Activated CD4-positive, alpha-beta memory T cell treated with anti-CD3 and anti-CD28 coated beads, Interleukin-2, amount 10 ng/mL, durations not matched to agents 7 days and 5 days (primary cell): ENCODE measurements around the gene KLHDC1. TPM values are rescaled to one million over a fixed set of nuclear protein-coding genes. Genes with fewer than 3 reads are reported as not detected.
"Not testable (repeated sequence)": the region's sequence is repeated elsewhere in the genome, so short reads cannot be mapped to it uniquely, and the experiment has no call there.

ENCODE experiments used
- CTCF ChIA-PET: fragments of 350-600 bp; sonication (Branson Sonifier 250); formaldehyde crosslinking; loops from one replicate; lab custom pipeline; 2021; ENCODE audit warnings: antibody characterized with exemption, inconsistent platforms; lab: Charles Lee
- POLR2A ChIA-PET: fragments of 350-600 bp; sonication (Branson Sonifier 250); formaldehyde crosslinking; loops from one replicate; lab custom pipeline; 2021; ENCODE audit warnings: antibody characterized with exemption; lab: Charles Lee
- DNase-seq: peaks from one replicate; pipeline ENCODE4 v3.0.0-alpha.2; 2020
- H3K27ac Mint-ChIP-seq: one replicate; pipeline ENCODE4 v1.8.0; 2021; ENCODE audit warnings: mild to moderate bottlenecking, mixed read lengths
- H3K27me3 Mint-ChIP-seq: one replicate; pipeline ENCODE4 v1.8.0; 2021; ENCODE audit warnings: mixed read lengths
- H3K36me3 Mint-ChIP-seq: one replicate; pipeline ENCODE4 v1.8.0; 2021; ENCODE audit warnings: low read depth, mixed read lengths
- H3K4me1 Mint-ChIP-seq: one replicate; pipeline ENCODE4 v1.8.0; 2021; ENCODE audit warnings: mixed read lengths
- H3K4me3 Mint-ChIP-seq: one replicate; pipeline ENCODE4 v1.8.0; 2021; ENCODE audit warnings: mild to moderate bottlenecking, mixed read lengths
- H3K9me3 Mint-ChIP-seq: one replicate; pipeline ENCODE4 v1.8.0; 2021; ENCODE audit warnings: mixed read lengths
- total RNA-seq, 2 experiments: library from RNA; stranded (reverse); gene quantifications; one replicate each; pipeline ENCODE4 v1.2.3, GENCODE V29; 2021

KLHDC1 gene
- total RNA-seq, 2 experiments from 2014 or later, result 2.4 to 2.6 TPM

GRCh38 chr14:49735669-49736068 lies 42.7 kb downstream of the KLHDC1 start:
- ChIA-PET POLR2A (interaction anchor here (0.9 kb wide), 1 partner anchor 11 kb away, joined by 3 read pairs; no protein-coding TSS in a partner anchor), CTCF (interaction anchor here (0.6 kb wide), 1 partner anchor 64 kb away, joined by 3 read pairs; no protein-coding TSS in a partner anchor)

GRCh38 chr14:49745191-49745590 lies 52.3 kb downstream of the KLHDC1 start:
- Mint-ChIP-seq H3K27me3 (no peaks in the 10 kb centered on the region), H3K36me3 (no peaks in the 10 kb centered on the region), H3K27ac (no peak overlapping the region), H3K9me3 (no peaks in the 10 kb centered on the region), H3K4me1 (no peaks in the 10 kb centered on the region), H3K4me3 (no peak overlapping the region)
- CTCF ChIA-PET, result no interaction called here
- DNase-seq, result no peak
- POLR2A ChIA-PET, result no interaction called here

More at GRCh38 chr14:49735669-49736068, 42.7 kb downstream of the KLHDC1 start:
- H3K36me3 Mint-ChIP-seq, H3K9me3 Mint-ChIP-seq, H3K27me3 Mint-ChIP-seq, DNase-seq, H3K4me1 Mint-ChIP-seq, H3K27ac Mint-ChIP-seq, H3K4me3 Mint-ChIP-seq: not testable (repeated sequence)

DNA sequence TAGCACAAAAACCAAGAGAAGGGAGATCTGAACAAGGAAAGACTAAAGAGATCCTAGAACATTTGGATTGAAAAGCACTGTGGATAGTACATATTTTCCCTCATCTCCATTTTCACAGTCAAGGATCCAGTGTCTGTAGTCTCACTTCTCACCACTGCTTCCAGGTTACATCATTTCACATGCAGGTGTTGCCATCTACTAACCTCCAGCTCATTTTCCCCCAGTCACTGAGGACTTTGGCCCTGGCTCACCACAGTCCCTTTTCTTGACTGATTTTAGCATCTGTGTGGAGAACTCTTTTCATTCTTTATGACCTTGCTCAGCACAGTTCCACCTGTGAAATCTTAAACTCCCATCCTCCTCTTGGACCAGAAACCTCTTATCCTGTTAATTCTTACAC lies 53.6 kb downstream of the KLHDC1 start:
- POLR2A ChIA-PET, H3K27ac Mint-ChIP-seq, CTCF ChIA-PET, H3K27me3 Mint-ChIP-seq, H3K36me3 Mint-ChIP-seq, H3K9me3 Mint-ChIP-seq, H3K4me1 Mint-ChIP-seq, H3K4me3 Mint-ChIP-seq, DNase-seq: not testable (repeated sequence)

- Mint-ChIP-seq H3K4me3 (no peak overlapping the region), H3K4me1 (no peaks in the 10 kb centered on the region), H3K27ac (no peak overlapping the region), H3K27me3 (peaks cover 8% of the 10 kb centered on the region), H3K36me3 (no peaks in the 10 kb centered on the region), H3K9me3 (no peaks in the 10 kb centered on the region)
- DNase-seq, result no peak
- CTCF ChIA-PET, result no interaction called here
- POLR2A ChIA-PET, result no interaction called here
Observed at GRCh38 chr14:49754570-49755097, 61.7 kb downstream of the KLHDC1 start.

GRCh38 chr14:49755378-49755777 lies 62.5 kb downstream of the KLHDC1 start:
- Mint-ChIP-seq H3K27ac (no peak overlapping the region), H3K9me3 (no peaks in the 10 kb centered on the region), H3K27me3 (peaks cover 11% of the 10 kb centered on the region), H3K36me3 (no peaks in the 10 kb centered on the region), H3K4me1 (no peaks in the 10 kb centered on the region), H3K4me3 (no peak overlapping the region)
- ChIA-PET POLR2A (no interaction called here), CTCF (no interaction called here)
- DNase-seq, result no peak

DNA sequence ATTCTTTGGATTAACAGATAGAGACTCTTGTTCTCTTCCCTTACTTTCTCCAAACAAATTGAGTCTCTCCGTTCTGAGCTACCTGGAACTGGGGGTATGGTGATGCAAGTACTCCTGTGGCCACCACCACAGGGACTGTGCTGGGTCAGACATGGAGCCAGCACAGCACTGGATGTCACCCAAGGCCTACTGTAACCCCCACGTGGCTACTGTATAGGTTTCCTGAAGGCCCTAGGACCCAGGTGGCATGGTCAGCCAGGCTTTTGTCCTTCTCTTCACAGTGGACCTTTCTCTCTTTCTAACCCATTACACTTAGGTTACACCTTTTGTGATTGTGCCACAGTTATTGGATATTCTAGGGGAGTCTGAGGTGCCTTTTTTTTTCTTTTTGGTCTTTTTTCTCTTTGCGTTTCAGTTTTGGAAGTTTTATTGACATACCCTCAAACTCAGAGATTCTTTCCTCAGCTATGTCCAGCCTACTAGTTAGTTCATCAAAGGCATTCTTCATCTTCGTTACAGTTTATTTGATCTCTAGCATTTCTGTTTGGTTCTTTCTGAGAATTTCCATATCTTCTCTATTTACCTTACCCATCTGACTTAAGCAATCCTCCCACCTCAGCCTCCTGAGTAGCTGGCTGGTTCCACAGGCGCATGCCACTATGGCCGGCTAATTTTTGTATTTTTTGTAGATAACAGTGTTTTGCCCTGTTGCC lies 69.1 kb downstream of the KLHDC1 start:
- DNase-seq, result no peak
- POLR2A ChIA-PET, result interaction anchor here (0.7 kb wide), 1 partner anchor 349 kb away, joined by 3 read pairs; no protein-coding TSS in a partner anchor
- H3K4me3 Mint-ChIP-seq, result no peak overlapping the region

GRCh38 chr14:49766839-49767238 lies 73.9 kb downstream of the KLHDC1 start:
- H3K4me3 Mint-ChIP-seq, result peak overlapping the region; percentile 98
- CTCF ChIA-PET, result interaction anchor here (0.6 to 3.9 kb wide), 15 partner anchors 59 to 338 kb away, joined by 3 to 45 read pairs (median 5); partner anchors contain the start of genes DNAAF2, KLHDC1, LRR1 and MGAT2
- H3K27me3 Mint-ChIP-seq, result no peaks in the 10 kb centered on the region
- peak overlapping the region; percentile 98 for H3K27ac Mint-ChIP-seq
- H3K9me3 Mint-ChIP-seq, result no peaks in the 10 kb centered on the region
- H3K36me3 Mint-ChIP-seq, result peaks cover 10% of the 10 kb centered on the region
- peaks cover 37% of the 10 kb centered on the region for H3K4me1 Mint-ChIP-seq
- DNase-seq, result no peak
- POLR2A ChIA-PET, result interaction anchor here (0.8 to 7.3 kb wide), 28 partner anchors 10 to 350 kb away, joined by 3 to 99 read pairs (median 7); partner anchors contain the start of genes ARF6, DNAAF2, KLHDC1 and LRR1

More for the DNA sequence above, 69.1 kb downstream of the KLHDC1 start:
- CTCF ChIA-PET, result no interaction called here
- H3K27ac Mint-ChIP-seq, result no peak overlapping the region
- H3K9me3 Mint-ChIP-seq, result no peaks in the 10 kb centered on the region
- H3K27me3 Mint-ChIP-seq, result peaks cover 5% of the 10 kb centered on the region
- H3K36me3 Mint-ChIP-seq, result no peaks in the 10 kb centered on the region
- peaks cover 10% of the 10 kb centered on the region for H3K4me1 Mint-ChIP-seq

GRCh38 chr14:49767270-49767570 lies 74.3 kb downstream of the KLHDC1 start:
- ChIA-PET CTCF (interaction anchor here (0.6 to 3.9 kb wide), 16 partner anchors 8 to 337 kb away, joined by 3 to 45 read pairs (median 5); partner anchors contain the start of genes DNAAF2, KLHDC1, LRR1 and MGAT2), POLR2A (interaction anchor here (0.7 to 7.3 kb wide), 35 partner anchors 9 to 466 kb away, joined by 3 to 99 read pairs (median 6); partner anchors contain the start of genes DNAAF2, KLHDC1, LRR1 and MGAT2)
- Mint-ChIP-seq H3K27ac (peak overlapping the region; percentile 98), H3K36me3 (peaks cover 10% of the 10 kb centered on the region), H3K4me3 (peak overlapping the region; percentile 98), H3K9me3 (no peaks in the 10 kb centered on the region), H3K4me1 (peaks cover 37% of the 10 kb centered on the region), H3K27me3 (no peaks in the 10 kb centered on the region)
- no peak for DNase-seq

DNA sequence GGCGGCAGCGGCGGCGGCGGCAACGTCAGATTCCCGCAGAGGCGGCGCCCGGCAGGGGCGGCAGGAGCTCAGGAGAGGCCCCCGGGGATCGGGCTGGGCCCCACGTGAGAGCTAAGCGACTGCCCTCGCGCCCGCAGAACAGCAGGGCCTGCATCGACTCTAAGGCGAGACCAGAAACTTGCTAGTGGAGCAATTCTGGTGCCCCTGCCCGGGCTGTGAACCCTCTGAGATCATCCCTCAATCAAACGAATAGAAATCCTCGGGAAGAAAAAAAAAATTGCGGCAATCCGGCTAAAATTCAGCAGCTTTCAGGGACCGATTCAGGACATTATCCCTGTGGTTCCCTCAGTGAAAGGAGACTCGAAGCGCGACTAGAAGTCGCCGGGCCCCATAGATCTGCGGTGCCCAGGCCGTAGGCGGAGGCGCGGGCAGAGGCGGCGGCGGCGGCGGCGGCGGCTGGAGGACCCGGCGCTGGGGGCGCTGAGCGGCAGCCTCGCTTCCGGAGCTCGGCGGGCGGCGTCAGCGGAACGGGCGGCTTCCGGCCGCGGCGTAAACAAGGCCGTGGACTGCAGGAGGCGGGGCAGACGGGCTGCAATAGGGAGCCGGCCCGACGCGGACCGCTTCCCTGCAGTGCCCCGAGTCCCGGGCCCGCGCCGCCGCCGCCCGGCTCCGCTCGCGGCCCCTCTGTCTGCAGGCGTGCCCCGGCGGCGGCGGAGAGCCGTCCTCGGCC lies 74.8 kb downstream of the KLHDC1 start, which contains the start of gene KLHDC2:
Gene KLHDC2, plus strand, starts transcription at position 583 of the 730 bp plus-strand sequence. CDS start 316 bp downstream, outside the sequence.
- peaks cover 37% of the 10 kb centered on the region for H3K4me1 Mint-ChIP-seq
- H3K36me3 Mint-ChIP-seq, result peaks cover 10% of the 10 kb centered on the region
- DNase-seq, result peak; percentile 92
- ChIA-PET CTCF (interaction anchor here (0.6 to 3.9 kb wide), 23 partner anchors 9 to 337 kb away, joined by 3 to 45 read pairs (median 4); partner anchors contain the start of genes DNAAF2, KLHDC1, LRR1 and MGAT2), POLR2A (interaction anchor here (0.6 to 7.3 kb wide), 43 partner anchors 9 to 691 kb away, joined by 3 to 99 read pairs (median 5); partner anchors contain the start of genes DNAAF2, KLHDC1, LRR1 and MGAT2)
- peak within 1 kb of the TSS; percentile 98 for H3K27ac Mint-ChIP-seq
- peak within 1 kb of the TSS; percentile 98 for H3K4me3 Mint-ChIP-seq
- H3K27me3 Mint-ChIP-seq, result no peaks in the 10 kb centered on the region
- no peaks in the 10 kb centered on the region for H3K9me3 Mint-ChIP-seq

DNA sequence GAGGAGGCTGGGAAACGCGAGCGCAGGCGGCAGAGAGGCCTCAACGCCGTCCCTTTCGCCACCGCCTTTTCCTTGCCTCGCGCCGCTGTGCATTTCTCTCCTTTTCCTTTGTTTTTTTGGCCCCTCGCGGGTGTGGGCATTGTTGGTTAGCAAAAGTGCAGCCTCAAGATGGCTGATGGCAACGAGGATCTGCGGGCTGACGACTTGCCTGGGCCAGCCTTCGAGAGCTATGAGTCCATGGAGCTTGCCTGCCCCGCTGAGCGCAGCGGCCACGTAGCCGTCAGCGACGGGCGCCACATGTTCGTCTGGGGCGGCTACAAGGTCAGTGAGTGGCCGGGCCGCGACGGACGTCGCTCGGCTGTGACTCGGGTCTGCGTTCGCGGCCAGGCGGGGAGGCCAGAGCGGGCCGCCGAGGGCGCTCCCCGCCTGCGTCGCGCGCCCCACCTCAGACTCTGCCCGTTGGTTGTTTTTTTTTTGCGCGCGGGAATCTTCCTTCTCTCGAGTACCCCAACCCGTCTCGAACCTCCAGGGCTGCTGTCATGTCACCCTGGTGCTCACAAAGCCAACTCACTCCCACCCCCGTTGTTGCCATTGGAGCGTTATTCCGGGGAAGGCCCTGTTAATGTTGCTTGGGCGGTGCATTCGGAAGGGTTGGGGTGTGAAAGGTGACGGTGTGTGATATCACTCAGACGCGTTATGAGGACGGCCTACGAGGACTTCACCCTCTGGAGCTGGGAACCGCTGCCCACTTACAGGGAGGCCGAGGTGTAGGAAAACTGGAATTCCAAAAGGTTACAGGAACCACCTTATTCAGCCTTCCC lies 75.6 kb downstream of the KLHDC1 start:
- Mint-ChIP-seq H3K27ac (peak overlapping the region; percentile 98), H3K4me3 (peak overlapping the region; percentile 98), H3K27me3 (no peaks in the 10 kb centered on the region), H3K4me1 (peaks cover 37% of the 10 kb centered on the region), H3K9me3 (no peaks in the 10 kb centered on the region), H3K36me3 (peaks cover 10% of the 10 kb centered on the region)
- ChIA-PET POLR2A (interaction anchor here (0.6 to 7.3 kb wide), 44 partner anchors 8 to 690 kb away, joined by 3 to 99 read pairs (median 5); partner anchors contain the start of genes DNAAF2, KLHDC1, LRR1 and MGAT2), CTCF (interaction anchor here (0.7 to 3.9 kb wide), 21 partner anchors 10 to 307 kb away, joined by 3 to 45 read pairs (median 4); partner anchors contain the start of genes DNAAF2, KLHDC1, LRR1 and MGAT2)
- DNase-seq, result peak; percentile 74

DNA sequence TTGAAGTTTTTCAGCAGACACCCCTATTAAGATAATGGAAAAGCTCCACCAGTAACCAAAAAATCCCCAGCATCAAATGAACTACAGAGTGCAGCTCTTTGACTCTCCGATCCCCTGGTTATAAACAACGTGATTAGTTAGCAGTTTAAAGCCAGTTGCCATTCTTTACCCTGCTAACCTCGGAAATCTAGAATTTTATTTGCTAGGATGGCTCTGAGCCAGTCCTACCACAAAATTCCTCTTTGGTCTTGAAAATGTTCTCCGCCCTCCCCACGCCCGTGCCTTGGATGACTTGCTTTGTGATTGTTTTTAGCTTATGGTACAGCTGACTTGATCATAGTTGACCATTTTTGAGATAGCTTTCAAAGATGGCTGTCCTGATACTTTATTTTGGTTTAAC lies 76.3 kb downstream of the KLHDC1 start:
- Mint-ChIP-seq H3K36me3 (peaks cover 10% of the 10 kb centered on the region), H3K9me3 (no peaks in the 10 kb centered on the region), H3K4me1 (peaks cover 31% of the 10 kb centered on the region), H3K27me3 (no peaks in the 10 kb centered on the region), H3K27ac (peak overlapping the region; percentile 98), H3K4me3 (peak overlapping the region; percentile 98)
- POLR2A ChIA-PET, result interaction anchor here (0.6 to 7.3 kb wide), 25 partner anchors 7 to 347 kb away, joined by 3 to 99 read pairs (median 6); partner anchors contain the start of genes DNAAF2, KLHDC1, LRR1 and MGAT2
- no peak for DNase-seq
- CTCF ChIA-PET, result interaction anchor here (1.0 to 3.9 kb wide), 11 partner anchors 12 to 308 kb away, joined by 3 to 45 read pairs (median 5); partner anchors contain the start of genes DNAAF2, KLHDC1, NEMF and POLE2
